ENCODE results near the gene RPH3AL.
"Not testable (repeated sequence)": the region's sequence is repeated elsewhere in the genome, so short reads cannot be mapped to it uniquely, and the experiment has no call there.

The RPH3AL gene

GRCh38 chr17:325270-326009 lies 27.2 kb downstream of the RPH3AL start:
- H3K4me3 ChIP-seq (ENCODE audit: low read length), result no peak overlapping the region
- no peak for DNase-seq (ENCODE audit: low read depth, low spot score)

GRCh38 chr17:323721-324571 lies 28.7 kb downstream of the RPH3AL start:
- no peak overlapping the region for H3K4me3 ChIP-seq (ENCODE audit: low read length)
- DNase-seq (ENCODE audit: low read depth, low spot score), result no peak

GRCh38 chr17:323181-323580 lies 29.4 kb downstream of the RPH3AL start:
- H3K4me3 ChIP-seq (ENCODE audit: low read length), result no peak overlapping the region
- DNase-seq (ENCODE audit: low read depth, low spot score), result no peak

- no peak for DNase-seq (ENCODE audit: low read depth, low spot score)
- H3K4me3 ChIP-seq (ENCODE audit: low read length), result no peak overlapping the region
These were observed 30.4 kb downstream of the RPH3AL start for GRCh38 chr17:322006-322780.

- no peak overlapping the region for H3K4me3 ChIP-seq (ENCODE audit: low read length)
- DNase-seq (ENCODE audit: low read depth, low spot score), result no peak
These were observed 31.1 kb downstream of the RPH3AL start for GRCh38 chr17:321386-321941.

GRCh38 chr17:320809-321385 lies 31.7 kb downstream of the RPH3AL start:
- H3K4me3 ChIP-seq (ENCODE audit: low read length), result no peak overlapping the region
- DNase-seq (ENCODE audit: low read depth, low spot score), result no peak

GRCh38 chr17:320139-320538 lies 32.5 kb downstream of the RPH3AL start:
- H3K4me3 ChIP-seq (ENCODE audit: low read length), result no peak overlapping the region
- no peak for DNase-seq (ENCODE audit: low read depth, low spot score)

GRCh38 chr17:319266-319665 lies 33.3 kb downstream of the RPH3AL start:
- no peak for DNase-seq (ENCODE audit: low read depth, low spot score)
- H3K4me3 ChIP-seq (ENCODE audit: low read length), result no peak overlapping the region

GRCh38 chr17:317070-317469 lies 35.5 kb downstream of the RPH3AL start:
- DNase-seq (ENCODE audit: low read depth, low spot score); H3K4me3 ChIP-seq (ENCODE audit: low read length): not testable (repeated sequence)

- not testable (repeated sequence) for DNase-seq (ENCODE audit: low read depth, low spot score); H3K4me3 ChIP-seq (ENCODE audit: low read length)
These were observed 37.2 kb downstream of the RPH3AL start for GRCh38 chr17:315399-315798.

- DNase-seq (ENCODE audit: low read depth, low spot score); H3K4me3 ChIP-seq (ENCODE audit: low read length): not testable (repeated sequence)
These were observed 38.0 kb downstream of the RPH3AL start for GRCh38 chr17:314614-314944.

- DNase-seq (ENCODE audit: low read depth, low spot score), result no peak
- H3K4me3 ChIP-seq (ENCODE audit: low read length), result no peak overlapping the region
These were observed 38.5 kb downstream of the RPH3AL start for GRCh38 chr17:313911-314613.

GRCh38 chr17:313231-313630 lies 39.4 kb downstream of the RPH3AL start:
- DNase-seq (ENCODE audit: low read depth, low spot score), result no peak
- no peak overlapping the region for H3K4me3 ChIP-seq (ENCODE audit: low read length)

- no peak overlapping the region for H3K4me3 ChIP-seq (ENCODE audit: low read length)
- DNase-seq (ENCODE audit: low read depth, low spot score), result no peak
These were observed 40.0 kb downstream of the RPH3AL start for GRCh38 chr17:312476-313148.

- no peak for DNase-seq (ENCODE audit: low read depth, low spot score)
- H3K4me3 ChIP-seq (ENCODE audit: low read length), result no peak overlapping the region
These were observed 41.4 kb downstream of the RPH3AL start for GRCh38 chr17:311119-311782.

GRCh38 chr17:310111-311010 lies 42.2 kb downstream of the RPH3AL start:
- DNase-seq (ENCODE audit: low read depth, low spot score), result no peak
- no peak overlapping the region for H3K4me3 ChIP-seq (ENCODE audit: low read length)

Data from Jurkat, Clone E6-1 (cell line).